GM12892 (cell line): ENCODE data around the gene TFF1.

Experiments used
- POLR2A ChIP-seq: IDR thresholded peaks from 2 replicates; pipeline ENCODE4 v1.6.1; 2011; ENCODE audit warnings: low read depth, low read length, control low read depth
- POLR2AphosphoS5 ChIP-seq: IDR thresholded peaks from 2 replicates; pipeline ENCODE4 v1.6.1; 2011; ENCODE audit warnings: low read depth, low read length, control low read depth

GRCh38 chr21:42337830-42338728 lies 28.3 kb downstream of the TFF1 start:
- TF ChIP-seq POLR2A: no peak
- TF ChIP-seq POLR2AphosphoS5: no peak
